ENCODE data around the gene XRCC4.

DNA sequence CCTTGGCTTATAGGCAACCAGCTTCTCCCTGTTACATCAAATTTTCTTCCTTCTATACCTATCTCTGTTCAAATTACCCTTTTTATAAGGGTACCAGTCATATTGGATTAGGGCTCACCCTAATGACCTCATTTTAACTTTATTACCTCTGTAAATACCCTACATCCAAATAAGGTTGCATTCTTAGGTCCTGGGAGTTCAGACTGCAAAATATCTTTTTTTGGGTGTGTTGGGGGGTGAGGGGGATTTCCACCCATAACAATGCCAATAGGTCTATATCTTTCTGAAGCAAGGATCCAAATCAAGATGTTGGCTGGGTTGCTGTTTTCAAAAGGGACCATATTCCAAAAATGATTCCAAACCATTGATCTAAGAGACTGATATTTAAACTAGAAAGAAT, 141.7 kb downstream of the XRCC4 start:
- TF ChIP-seq, protein P1, sequence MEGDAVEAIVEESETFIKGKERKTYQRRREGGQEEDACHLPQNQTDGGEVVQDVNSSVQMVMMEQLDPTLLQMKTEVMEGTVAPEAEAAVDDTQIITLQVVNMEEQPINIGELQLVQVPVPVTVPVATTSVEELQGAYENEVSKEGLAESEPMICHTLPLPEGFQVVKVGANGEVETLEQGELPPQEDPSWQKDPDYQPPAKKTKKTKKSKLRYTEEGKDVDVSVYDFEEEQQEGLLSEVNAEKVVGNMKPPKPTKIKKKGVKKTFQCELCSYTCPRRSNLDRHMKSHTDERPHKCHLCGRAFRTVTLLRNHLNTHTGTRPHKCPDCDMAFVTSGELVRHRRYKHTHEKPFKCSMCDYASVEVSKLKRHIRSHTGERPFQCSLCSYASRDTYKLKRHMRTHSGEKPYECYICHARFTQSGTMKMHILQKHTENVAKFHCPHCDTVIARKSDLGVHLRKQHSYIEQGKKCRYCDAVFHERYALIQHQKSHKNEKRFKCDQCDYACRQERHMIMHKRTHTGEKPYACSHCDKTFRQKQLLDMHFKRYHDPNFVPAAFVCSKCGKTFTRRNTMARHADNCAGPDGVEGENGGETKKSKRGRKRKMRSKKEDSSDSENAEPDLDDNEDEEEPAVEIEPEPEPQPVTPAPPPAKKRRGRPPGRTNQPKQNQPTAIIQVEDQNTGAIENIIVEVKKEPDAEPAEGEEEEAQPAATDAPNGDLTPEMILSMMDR (IDR thresholded peaks at IDR 0.05; ENCODE audit: insufficient read depth, low read depth, low read length), result no peak
- no peak for TF ChIP-seq EZH2 (IDR thresholded peaks at IDR 0.05; ENCODE audit: insufficient read depth, low read length)

Data from astrocyte (in vitro differentiated cells and primary cell).